Activated CD8-positive, alpha-beta memory T cell treated with anti-CD3 and anti-CD28 coated beads, Interleukin-2, amount 50 U/mL, for 24 hours (primary cell): Measurements from ENCODE around the gene AKT1.

Source experiments
- DNase-seq: peaks from one replicate; pipeline ENCODE4 v3.0.0-alpha.2; 2020; ENCODE audit errors: extremely low read depth

The AKT1 gene

DNA sequence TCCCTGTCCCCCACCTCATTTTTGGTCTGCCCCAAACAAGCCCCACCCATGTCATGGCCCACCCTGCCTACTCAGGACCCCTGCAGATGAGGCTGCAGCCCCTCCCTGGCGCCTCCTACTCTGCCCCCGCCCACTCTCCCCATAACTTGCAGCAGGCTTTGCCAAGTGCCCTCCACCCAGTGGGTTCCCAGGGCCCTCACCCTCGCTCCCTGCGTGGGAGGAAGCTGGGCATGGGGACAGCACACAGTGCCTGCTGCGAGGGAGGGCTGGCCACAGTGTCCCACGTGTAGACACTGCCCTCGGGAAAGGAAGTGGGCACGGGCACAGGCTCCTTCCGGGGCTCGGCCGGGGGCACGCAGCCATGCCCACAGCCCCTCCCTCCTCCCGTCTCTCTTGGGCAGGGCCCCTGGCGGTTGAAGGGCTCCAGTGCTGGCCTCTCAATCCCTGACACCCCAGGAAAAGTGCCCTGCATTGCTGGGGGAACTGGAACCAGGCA is 9.4 kb downstream of the AKT1 start:
- DNase-seq, result no peak

DNA sequence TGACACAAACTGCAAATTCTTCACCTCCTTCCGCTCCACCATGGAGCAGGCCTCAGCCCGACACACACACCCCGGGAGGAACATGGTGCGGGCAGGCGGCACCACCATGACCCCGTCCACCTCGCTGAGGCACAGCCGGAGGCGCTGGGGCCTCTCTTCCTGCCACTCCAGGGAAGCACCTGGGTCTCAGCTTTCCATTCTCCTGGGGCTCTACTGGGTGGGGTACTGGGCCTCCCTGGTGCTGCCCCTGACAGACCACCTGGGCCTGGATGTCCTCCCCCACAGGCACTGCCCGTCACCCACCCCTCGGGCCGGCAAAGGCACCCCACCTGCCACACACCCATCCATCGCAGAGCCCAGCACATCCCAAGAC is 9.9 kb downstream of the AKT1 start:
- no peak for DNase-seq

DNA sequence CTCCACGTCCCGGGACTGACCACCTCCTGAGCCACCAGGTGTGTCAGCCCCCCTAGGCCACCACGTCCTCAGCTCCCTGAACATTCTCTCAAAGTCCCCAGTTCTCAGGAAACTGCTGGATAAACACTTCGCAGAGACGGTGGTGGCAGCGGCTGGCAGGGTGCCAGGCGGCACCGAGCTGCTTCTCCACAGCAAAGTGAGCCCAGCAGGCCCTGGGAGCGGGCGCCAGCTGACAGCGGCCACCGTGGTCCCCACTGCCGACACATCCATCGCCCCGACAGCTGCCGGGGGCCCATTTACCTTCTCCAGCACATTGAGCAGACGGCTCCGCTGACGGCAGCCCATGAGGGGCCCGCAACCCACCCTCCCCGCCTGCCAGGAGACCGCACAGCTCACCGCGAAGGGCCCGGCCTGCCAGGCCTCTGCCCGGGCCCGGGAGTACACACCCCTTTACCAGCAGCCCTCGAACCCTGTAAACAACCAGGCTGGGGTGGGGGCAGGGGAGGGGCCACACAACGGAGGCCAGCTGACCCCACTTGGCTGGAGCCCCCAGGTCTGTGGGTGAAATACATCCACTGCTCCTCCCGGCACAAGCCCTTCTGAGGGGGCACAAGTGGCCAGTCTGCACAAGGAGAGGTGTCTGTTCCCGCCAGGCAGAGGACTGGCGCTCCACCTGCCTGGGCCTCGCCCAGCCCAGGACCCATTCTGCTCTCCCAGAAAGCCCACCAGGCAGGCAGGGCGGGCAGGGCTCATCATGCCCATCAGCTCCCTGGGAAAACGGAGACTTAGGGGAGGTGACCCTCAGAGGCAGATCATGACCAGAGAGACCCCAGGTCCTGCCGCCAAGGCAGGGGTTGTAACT is 10.5 kb downstream of the AKT1 start:
- no peak for DNase-seq

DNA sequence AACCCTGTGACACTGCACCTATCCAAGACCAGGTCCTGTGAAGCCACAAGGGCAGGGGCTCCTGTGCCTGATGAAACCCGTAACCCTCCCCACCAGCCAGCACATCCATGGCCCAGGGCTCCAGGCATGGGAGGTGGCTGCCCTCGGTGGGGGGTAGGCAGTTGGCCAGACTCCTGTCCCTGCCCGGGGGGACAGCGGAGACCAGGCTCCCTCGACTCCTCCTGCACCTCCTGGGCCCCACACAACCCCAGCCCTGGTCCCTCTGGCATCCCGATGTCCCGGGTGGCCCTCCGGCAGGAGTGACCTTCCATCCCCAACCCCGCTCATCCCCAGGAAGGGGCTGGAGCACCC is 11.4 kb downstream of the AKT1 start:
- no peak for DNase-seq

DNA sequence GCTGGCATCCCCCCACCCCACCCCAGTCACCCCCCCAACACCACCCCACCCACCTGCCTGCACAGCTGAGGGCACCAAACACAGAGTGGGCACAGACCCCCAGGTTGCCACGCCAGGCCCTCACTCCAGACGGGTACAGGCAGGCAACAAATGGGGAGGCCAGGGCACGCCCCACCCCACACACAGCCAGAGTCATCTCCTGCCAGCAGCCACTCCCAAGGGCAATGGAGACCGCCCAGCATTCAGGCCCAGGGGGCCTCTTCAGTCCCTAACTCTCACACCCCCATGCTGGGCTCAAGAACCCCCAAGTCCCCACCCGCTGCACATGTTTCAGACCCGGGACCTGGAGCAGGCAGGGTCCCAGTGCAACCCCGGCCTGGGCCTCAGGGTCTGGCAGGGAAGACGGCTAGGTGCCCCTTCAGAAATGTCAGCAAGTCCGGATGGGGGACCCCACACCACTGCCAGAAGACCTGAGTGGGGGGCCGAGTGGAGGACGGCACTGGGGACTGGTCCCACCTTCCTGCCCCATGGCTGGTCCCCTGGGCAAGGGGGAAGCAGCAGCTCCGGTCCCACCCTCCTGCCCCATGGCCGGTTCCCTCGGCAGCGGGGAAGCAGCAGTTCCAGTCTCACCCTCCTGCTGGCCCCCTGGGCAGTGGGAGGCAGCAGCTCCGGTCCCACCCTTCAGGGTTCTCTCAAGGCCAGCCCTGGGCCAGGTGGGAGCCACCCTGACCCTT is 11.9 kb downstream of the AKT1 start:
- DNase-seq, result no peak

DNA sequence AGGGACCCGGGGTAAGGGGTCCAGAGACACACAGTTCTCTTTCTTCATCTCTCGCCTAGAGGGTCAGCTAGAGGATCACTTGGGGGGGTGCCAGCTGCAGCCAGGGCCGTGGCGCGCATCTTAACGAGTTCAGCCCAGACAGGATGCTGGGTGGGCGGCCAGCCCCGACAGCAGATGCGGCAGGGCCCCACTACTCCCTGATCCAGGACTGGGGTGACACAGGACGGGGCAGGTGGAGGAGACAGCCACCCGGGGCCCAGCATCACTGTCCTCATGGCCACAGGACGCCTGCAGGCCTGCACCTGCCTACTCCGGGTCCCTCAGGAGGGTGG is 12.8 kb downstream of the AKT1 start:
- DNase-seq, result no peak

DNA sequence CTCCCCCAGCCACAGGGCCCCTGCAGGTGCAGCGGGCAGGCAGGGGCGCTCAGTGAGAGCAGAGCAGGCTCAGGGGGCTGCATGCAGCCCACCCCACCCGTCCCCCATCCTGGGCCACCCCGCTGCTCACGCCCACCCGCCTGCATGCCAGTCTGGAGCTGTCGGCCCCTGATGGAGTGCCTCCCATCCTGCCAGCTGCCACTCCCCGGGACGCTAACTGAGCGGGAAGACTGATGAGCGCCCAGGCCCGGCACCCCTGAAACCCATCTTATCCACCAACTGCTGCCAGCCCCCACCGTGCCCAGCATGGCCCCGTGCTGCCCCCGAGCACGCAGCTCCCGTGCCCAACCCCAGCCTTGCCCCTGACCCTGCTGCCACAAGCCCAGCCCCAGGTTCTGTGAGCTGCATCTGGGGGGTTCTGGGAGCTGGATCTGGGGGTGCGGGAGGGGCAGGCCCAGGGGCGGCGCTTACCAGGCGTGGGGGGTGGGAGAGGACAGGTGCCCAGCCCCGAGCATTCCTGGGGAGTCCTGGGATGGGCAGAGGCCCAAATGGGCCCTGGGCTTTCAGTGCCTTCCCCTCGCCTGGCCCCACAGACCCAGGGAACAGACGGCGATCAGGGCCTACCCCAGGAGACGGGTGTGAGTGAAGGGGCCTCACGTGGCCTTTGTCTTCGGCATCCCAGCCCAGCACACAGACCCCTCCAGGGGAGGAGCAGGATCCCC is 13.3 kb downstream of the AKT1 start:
- no peak for DNase-seq

DNA sequence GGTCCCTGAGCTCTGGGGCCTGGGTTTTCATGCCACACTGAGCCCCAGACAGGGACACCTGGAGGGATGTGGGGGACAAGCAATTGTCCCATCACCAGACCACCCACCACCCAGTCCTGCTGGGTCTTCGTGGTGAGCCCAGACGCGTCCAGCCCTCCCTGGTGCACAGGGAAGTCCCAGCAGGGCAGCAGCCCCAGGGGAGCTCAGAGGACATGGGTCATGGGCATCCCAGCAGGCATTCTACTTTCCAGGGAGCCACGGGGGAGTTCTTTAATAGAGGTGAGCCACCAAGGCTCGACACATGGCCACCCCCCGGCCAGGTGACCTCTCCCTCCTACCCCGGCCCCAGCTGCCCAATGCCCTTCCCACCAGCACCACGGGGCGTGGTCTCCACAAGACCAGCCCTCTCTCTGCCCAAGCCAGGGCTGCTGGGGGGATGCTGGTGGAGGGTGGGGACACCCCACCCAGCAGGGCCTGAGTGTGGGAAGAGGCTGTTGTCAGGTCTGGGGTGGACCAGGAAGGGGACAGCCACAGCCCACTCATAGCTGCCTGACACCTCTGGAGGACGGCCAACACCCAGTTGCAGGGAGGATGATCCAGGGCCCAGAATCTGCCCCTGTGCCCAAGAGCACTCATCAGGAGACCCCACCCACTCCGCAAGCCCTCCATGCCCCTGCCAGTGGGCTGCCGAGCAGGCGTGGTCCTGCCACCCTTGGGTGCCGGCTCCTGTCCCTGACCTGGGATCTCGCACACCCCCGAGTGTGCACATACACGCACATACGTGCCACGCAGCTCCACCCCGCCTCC is 14.1 kb downstream of the AKT1 start:
- no peak for DNase-seq

DNA sequence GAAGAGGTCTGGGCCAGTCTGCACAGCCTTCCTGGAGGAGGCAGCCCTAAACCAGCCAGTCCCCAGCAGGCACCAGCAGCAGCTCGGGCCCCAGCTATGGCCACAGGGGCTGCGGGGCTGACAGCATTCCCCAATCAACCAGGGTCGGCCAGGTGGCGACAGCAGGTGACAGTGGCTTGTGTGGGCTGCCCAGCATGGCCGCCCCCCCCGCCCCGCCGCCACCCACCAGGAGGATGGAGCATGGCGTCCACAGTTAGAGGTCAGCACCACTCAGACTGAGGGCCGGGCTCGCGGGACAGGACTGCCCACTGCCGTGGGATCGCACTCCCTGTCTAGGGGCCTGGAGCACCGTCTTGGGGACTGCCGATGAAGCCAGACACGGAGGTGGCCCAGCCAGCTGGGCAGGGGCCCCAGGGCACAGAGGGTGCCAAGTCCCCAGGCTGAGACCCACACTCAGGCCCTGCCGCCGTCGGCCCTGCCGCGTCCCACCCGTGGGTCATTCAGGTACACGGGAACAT is 15.0 kb downstream of the AKT1 start:
- no peak for DNase-seq

DNA sequence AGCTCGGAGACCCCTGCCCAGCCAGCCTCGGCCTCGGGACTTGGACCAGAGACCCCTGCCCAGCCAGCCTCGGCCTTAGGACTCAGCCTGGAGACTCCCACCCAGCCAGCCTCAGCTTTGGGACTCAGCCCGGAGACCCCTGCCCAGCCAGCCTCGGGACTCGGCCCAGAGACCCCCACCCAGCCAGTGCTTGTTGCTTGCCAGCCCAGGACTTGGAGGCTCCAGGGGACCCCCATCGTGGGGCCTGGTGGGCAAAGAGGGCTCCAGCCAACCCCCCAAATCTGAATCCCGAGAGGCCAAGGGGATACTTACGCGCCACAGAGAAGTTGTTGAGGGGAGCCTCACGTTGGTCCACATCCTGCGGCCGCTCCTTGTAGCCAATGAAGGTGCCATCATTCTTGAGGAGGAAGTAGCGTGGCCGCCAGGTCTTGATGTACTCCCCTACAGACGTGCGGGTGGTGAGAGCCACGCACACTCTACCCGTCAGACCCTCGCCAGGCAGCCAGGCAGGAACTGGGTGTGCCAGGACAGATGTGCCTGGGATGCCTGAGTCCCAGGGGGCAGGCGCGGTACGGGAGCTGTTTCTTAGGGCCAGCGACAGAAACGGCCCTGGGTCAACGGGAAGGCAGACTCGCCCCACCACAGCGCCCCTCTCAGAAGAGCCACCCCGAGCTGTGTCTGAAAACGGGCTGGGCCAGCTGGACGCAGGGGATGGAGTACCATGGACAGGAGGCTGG is 15.6 kb downstream of the AKT1 start:
- DNase-seq, result no peak

DNA sequence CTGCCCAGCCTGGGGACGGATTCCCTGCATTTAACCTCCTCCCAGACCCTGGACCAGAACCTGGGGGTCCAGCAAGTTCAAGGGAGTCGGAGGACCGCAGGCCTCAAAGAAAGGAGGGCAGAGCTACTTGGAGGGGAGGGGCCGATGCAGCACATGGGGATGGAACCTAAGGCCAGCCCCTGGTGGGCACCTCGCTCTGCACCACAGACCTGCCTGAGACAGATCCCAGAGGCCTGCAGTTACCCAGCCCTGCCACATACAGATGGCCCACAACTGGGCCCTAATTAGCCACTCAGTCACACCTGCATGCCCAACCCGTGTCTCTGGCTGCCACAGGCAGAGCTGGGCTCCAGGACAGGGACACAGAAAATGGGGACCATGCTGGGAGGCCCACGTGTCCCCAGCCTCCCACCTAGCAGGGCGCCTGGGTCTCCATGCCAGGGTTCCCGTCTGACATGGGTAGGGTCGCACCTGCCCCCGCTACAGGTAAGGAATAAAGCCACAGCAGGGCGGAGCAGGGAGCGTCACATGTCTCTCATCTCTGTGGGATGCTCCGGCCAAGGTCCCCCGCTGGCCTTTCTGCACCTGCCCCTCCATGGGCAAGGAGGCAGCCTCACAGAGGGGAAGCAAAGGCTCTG is 16.7 kb downstream of the AKT1 start:
- DNase-seq, result no peak

DNA sequence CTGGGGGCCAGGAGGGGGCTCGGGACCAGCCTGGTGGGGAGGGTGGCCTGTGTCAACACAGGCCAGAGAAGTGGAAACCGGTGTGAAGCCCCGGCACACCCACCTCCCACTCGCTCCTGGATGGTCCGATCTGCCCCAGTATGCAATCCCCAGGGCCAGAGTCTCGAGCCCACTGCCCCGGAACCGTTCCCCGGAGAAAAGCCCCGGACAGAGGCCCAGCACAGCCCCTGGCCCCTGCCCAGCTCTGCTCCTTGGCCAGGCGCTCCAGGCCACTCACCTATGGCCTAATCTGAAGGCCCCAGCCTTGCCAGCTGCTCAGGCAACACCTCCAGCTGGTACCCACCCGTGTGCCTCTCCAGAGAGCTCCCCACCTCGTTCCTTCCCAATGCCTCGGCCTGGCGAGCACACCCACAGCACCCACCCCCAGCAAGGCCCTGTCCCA is 17.7 kb downstream of the AKT1 start:
- no peak for DNase-seq

DNA sequence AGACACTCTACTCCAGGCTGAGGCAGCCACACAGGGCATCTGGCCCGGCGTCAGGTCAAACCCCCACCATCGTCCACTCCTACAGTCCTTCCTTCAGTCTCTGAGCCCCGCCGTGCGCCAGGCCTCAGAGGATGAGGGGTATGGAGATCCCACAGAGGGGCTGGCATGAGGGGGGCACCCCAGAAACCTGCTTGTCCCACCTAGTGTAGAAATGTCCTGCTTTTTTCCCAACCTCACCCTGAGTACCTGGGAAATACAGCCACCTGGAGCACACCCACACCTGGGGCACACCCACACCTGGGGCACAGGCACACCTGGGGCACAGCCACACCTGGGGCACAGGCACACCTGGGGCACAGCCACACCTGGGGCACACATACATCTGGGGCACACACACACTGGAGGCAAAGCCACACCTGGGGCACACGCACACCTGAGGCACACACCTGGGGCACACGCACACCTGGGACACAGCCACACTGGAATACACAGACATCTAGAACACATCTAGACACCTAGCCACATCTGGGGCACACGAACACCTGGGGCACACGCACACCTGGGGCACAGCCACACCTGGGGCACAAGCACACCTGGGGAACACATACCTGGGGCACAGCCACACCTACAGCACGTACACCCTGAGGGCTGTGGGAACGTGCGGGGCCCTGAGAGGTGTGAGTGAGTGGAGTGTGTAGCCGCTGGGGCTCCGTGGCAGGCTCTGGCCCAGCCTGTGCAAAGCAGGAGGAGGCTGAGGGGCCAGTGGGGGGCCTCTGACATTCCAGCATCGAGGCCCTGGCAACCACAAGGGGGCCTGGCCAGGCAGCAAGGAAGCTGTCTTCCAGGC is 18.4 kb downstream of the AKT1 start:
- DNase-seq, result no peak

DNA sequence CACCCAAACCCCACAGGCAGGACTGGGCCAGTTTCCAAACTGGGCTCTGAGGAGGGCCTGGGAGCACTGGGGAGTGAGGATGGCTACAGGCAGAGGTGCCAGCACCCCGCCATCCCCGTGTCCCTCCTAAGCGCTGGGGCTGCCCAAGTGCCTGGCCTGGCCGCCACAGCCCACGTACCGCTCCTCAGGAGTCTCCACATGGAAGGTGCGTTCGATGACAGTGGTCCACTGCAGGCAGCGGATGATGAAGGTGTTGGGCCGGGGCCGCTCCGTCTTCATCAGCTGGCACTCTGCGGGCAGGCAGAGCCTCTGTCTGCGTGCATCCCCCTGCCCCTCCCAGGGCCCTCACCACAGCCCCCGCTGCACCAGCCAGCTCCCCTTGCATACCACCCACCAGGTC is 19.1 kb downstream of the AKT1 start:
- no peak for DNase-seq

DNA sequence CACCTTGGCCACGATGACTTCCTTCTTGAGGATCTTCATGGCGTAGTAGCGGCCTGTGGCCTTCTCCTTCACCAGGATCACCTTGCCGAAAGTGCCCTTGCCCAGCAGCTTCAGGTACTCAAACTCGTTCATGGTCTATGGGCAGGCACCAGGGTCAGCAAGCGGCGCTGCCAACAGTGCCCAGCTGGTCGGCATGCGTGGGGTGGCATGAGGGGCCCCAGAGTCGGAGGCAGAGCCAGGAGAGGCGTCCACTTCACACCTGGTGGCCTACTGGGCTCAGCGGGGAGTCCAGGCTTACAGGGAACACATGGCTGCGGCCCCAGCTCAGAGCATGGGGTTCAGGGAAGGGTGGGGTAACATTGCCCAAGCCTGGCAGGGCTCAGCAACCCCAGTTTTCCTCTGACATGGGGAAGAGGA is 20.5 kb downstream of the AKT1 start:
- DNase-seq, result no peak

DNA sequence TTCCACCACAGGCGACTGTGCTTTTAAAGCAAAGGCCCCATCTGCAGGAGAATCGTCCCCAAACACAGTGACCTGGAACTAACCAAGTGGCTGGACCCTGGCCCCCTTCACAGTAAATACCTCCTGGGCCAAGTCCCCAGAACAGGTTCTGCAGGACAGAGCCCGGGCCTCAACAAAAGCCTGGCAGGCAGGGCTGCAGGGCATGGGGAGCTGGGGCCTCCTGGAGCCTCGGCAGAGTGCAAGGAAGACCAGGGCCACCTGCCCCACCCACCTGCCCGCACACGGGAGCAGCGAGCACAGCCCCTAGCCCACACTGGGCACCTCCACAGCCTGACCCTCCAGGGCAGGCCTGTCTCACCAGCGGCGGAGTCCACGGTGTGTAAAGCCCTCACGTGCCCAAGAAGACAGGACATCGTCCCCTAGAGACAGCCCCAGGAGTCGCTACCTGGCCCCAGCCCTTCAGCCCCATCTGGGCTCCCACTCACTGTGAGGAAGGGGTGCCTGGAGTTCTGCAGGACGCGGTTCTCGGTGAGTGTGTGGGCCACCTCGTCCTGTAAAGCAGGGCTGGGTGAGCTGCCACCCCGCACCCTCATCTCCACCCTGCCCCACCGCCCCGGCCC is 21.0 kb downstream of the AKT1 start:
- DNase-seq, result no peak

DNA sequence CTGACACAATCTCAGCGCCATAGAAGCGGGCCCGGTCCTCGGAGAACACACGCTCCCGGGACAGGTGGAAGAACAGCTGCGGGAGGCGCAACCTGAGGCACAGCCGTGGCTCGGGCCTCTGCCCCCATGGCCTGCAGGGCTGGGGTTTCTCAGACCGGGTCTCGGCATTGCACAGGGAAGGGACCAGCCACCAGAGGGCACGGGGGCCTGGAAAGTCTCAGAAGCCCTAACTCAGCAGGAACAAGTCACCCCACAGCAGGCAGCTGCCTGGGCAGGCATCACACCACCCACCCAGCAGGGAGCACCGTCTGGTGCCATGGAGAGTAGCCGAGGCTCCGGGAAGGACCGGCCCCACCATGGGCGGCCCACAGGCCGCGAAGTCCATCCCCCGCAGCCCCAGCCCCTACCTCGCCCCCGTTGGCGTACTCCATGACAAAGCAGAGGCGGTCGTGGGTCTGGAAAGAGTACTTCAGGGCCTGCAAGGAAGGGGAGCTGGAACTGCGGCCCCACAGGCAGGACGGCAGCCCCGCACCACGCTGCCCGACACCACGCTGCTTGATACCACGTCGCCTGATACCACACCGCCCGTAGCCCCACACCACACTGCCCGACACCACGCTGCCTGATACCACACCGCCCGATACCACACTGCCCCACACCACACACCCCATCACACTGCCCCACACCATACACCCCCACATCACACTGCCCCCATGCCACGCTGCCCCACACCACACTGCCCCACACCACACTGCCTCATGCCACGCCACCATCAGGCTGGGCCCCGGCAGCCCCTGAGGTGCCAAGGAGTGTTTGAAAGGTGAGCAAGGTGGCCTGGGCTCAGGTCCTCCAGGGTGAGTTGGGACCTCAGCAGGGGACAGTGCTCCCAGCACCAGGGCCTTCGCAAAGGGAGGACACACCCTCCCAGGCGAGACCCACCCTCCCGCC is 21.8 kb downstream of the AKT1 start:
- no peak for DNase-seq
